Liver (tissue), 3 donors: Measurements from ENCODE around the gene RHBDD3.

Source experiments
- ATF3 ChIP-seq: IDR thresholded peaks from 2 replicates; pipeline ENCODE4 v1.6.1; 2016; ENCODE audit warnings: antibody characterized with exemption
- CTCF ChIP-seq: fragments of 150-350 bp; IDR thresholded peaks from 2 replicates; pipeline ENCODE4 v1.5.1; 2017; ENCODE audit warnings: improper control_type of control experiment, low read depth, low read length; ENCODE audit not compliant: missing input control
- FOXA2 ChIP-seq: IDR thresholded peaks from 2 replicates; pipeline ENCODE4 v1.6.1; 2016; ENCODE audit warnings: antibody characterized with exemption
- JUND ChIP-seq, 2 donors: IDR thresholded peaks; 2 replicates each; pipeline ENCODE4 v1.6.1; 2016; ENCODE audit warnings: antibody characterized with exemption in 2 of 2
- MAX ChIP-seq: IDR thresholded peaks from 2 replicates; pipeline ENCODE4 v1.6.1; 2016; ENCODE audit warnings: antibody characterized with exemption
- RAD21 ChIP-seq, 2 donors: IDR thresholded peaks; 2 replicates each; pipeline ENCODE4 v1.6.1; 2016; ENCODE audit warnings: antibody characterized with exemption in 2 of 2, mild to moderate bottlenecking in 2 of 2
- TAF1 ChIP-seq: conservative IDR thresholded peaks from 2 replicates; pipeline ENCODE4 v1.6.1; 2016; ENCODE audit warnings: antibody characterized with exemption, mild to moderate bottlenecking
- YY1 ChIP-seq: IDR thresholded peaks from 2 replicates; pipeline ENCODE4 v1.6.1; 2016; ENCODE audit warnings: antibody characterized with exemption, mild to moderate bottlenecking
- ZBTB33 ChIP-seq: IDR thresholded peaks from 2 replicates; pipeline ENCODE4 v1.6.1; 2016; ENCODE audit warnings: antibody characterized with exemption
- donor health status: healthy.
- donor health status: healthy.

- TF ChIP-seq TAF1 (no peak), CTCF (no peak), MAX (no peak), FOXA2 (no peak), ZBTB33 (no peak), JUND (IDR thresholded peaks at IDR 0.05) (no peak), YY1 (no peak), ATF3 (no peak), RAD21 (IDR thresholded peaks at IDR 0.05) (no peak)
These were observed 56.7 kb downstream of the RHBDD3 start for GRCh38 chr22:29211066-29211465.
